GM12874 (cell line): ENCODE data around the gene SH3BP4.

ENCODE experiments used
- TF ChIP-seq, protein P1 (sequence below): IDR thresholded peaks from 2 replicates; pipeline ENCODE4 v1.5.1; 2011; ENCODE audit warnings: low read depth, mild to moderate bottlenecking, control low read depth, low read length, moderate library complexity; ENCODE audit not compliant: insufficient read depth

Gene SH3BP4

DNA sequence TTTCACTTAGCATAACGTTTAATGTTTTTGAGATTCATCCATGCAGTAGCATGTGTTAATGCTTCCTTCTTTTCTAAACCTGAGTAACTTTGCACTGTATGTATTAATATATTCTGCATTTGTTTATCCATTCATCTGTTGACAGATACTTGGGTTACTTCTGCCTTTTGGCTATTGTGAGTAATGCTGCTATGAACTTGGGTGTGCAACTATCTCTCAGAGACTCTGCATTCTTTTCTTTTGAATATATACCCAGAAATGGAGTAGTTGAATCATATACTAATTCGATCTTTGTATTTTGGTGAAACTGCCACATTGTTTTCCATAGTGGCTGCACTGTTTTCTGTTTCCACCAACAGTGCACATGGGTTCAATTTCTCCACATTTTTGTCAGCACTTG is 128.3 kb downstream of the SH3BP4 start:
- TF ChIP-seq, protein P1, sequence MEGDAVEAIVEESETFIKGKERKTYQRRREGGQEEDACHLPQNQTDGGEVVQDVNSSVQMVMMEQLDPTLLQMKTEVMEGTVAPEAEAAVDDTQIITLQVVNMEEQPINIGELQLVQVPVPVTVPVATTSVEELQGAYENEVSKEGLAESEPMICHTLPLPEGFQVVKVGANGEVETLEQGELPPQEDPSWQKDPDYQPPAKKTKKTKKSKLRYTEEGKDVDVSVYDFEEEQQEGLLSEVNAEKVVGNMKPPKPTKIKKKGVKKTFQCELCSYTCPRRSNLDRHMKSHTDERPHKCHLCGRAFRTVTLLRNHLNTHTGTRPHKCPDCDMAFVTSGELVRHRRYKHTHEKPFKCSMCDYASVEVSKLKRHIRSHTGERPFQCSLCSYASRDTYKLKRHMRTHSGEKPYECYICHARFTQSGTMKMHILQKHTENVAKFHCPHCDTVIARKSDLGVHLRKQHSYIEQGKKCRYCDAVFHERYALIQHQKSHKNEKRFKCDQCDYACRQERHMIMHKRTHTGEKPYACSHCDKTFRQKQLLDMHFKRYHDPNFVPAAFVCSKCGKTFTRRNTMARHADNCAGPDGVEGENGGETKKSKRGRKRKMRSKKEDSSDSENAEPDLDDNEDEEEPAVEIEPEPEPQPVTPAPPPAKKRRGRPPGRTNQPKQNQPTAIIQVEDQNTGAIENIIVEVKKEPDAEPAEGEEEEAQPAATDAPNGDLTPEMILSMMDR = no peak

- TF ChIP-seq, protein P1 = no peak
Observed at GRCh38 chr2:235082578-235083338, 130.9 kb downstream of the SH3BP4 start.

- TF ChIP-seq, protein P1 = no peak
Observed at GRCh38 chr2:235083822-235084221, 132.0 kb downstream of the SH3BP4 start.

DNA sequence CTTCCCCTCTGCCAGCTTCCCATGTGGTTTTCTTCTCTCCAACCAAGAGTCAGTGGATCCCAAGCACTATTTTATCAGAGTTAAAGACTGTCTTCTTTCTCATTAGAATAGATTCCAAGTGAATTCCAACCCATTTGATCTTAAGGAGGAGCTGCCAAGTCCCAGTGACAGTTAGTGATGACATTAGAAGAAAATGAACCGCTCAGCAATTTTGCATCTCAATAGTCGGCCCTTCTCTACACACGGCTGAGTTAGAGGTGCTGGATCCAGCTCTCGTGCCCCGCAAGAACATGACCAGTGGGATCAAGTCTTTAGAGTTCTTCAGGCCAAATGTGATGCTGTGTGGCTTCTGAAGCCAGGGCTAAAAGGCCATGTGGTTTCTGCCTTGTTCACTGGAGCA is 132.6 kb downstream of the SH3BP4 start:
- TF ChIP-seq, protein P1 = no peak

DNA sequence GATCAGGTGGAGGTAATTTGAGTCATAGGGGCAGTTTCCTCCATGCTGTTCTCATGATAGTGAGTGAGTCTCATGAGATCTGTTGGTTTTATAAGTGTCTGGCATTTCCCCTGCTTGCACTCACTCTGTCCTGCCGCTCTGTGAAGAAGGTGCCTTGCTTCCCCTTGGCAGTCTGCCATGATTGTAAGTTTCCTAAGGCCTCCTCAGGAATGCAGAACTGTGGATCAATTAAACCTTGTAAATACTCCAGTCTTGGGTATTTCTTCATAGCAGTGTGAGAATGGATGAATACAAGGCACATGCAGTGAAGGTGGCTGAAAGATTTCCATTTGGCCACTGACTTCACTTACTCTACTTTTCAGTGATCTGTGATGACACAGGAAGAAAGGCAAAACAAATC is 133.7 kb downstream of the SH3BP4 start:
- TF ChIP-seq, protein P1 = no peak

DNA sequence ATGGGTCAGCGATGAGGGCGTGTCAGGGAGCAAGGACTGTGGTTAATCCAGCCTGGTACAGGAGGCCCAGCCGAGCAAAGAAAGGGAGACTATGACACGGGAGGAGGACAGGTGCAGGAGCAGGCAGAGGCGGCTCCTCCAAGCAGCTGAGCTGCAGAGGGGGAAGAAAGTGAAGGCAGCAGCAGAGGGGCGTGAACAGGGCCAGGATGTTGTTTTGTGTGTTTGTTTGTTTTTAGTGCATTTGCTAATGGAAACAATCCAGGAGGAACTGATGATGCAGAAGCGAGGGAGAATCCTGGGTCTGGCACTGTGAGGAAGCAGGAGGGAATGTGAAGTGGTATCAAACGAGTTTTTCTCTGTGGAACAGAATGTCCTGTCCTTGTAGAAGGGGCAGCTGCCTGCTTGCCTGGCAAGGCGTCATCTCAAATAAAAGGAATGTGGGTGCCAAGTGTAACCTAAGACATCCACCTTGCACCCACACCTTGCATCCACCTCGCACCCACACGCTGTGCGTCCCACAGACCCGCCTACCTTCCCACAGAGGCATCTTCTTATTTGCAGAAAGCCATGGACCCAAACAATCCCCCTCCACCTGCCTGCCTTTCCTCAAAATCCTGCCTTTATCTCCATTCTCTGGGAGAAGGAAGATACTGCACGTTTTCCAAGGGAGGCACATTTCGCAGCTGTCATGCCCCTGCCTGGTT is 134.8 kb downstream of the SH3BP4 start:
- TF ChIP-seq, protein P1 = no peak

GRCh38 chr2:235087832-235088495 is 136.1 kb downstream of the SH3BP4 start:
- TF ChIP-seq, protein P1 = no peak
